ENCODE data around the gene IPO5. TPM values are rescaled to one million over a fixed set of nuclear protein-coding genes. Genes with fewer than 3 reads are reported as not detected.
A peak's percentile ranks its signal among the peaks of the same experiment; 100 is the strongest.

IPO5 gene
- total and polyA plus RNA-seq, 9 donors: 53.9 to 200 (median 130) TPM

DNA sequence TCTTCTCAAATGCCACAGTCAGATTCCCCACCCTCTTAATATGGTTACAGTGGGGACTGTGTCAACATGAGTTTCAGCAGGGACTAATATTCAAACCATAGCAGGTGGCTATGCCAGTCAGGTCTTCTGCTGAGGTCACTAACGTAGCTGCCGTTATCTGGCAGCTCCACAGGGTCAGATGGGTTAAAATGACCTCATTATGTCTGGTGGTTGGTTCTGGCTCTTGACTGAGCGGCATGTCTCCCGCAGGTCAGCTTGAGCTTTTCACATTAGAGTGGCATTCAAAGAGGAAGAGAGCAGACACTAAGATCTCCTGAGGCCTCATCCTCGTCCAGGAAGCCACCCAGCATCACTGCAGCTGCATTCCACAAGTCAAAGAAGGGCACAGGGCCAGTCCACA is 21.4 kb upstream of the IPO5 start:
- no peaks in the 10 kb centered on the region for H3K36me3 ChIP-seq
- no peak overlapping the region for H3K27ac ChIP-seq
- 65 to 69% (median 68%) methylated on average over 5 of the region's 5 CpGs for WGBS, 3 donors
- H3K4me1 ChIP-seq (ENCODE audit: insufficient read depth): peaks cover 5% of the 10 kb centered on the region
- no peak for TF ChIP-seq EP300 (IDR thresholded peaks at IDR 0.05)
- TF ChIP-seq POLR2A (IDR thresholded peaks at IDR 0.05): no peak
- TF ChIP-seq, protein P1, sequence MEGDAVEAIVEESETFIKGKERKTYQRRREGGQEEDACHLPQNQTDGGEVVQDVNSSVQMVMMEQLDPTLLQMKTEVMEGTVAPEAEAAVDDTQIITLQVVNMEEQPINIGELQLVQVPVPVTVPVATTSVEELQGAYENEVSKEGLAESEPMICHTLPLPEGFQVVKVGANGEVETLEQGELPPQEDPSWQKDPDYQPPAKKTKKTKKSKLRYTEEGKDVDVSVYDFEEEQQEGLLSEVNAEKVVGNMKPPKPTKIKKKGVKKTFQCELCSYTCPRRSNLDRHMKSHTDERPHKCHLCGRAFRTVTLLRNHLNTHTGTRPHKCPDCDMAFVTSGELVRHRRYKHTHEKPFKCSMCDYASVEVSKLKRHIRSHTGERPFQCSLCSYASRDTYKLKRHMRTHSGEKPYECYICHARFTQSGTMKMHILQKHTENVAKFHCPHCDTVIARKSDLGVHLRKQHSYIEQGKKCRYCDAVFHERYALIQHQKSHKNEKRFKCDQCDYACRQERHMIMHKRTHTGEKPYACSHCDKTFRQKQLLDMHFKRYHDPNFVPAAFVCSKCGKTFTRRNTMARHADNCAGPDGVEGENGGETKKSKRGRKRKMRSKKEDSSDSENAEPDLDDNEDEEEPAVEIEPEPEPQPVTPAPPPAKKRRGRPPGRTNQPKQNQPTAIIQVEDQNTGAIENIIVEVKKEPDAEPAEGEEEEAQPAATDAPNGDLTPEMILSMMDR (IDR thresholded peaks at IDR 0.05): no peak
- no peak for DNase-seq
- H3K4me3 ChIP-seq: no peak overlapping the region
- H3K27me3 ChIP-seq: no peaks in the 10 kb centered on the region
- H3K9me3 ChIP-seq: no peaks in the 10 kb centered on the region
- intact Hi-C loops (cut with DNase I): no loop called here

DNA sequence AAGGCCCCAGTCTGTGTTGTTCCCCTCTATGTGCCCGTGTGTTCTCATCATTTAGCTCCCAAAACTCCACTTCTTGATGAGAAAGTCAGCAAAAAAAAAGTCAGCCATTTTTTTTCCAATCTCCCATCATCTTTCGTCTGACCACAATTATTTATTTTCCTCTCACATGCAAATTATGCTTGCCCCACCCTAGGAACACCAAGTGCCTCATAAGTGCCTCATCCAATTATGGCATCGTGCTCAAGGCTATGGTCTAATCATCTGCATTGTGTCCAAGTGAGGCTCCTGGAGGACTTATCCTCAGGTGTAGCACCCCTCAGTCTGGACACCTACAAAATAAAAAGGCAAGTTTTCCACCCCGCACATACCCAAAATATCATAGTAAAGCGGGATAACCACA is 20.8 kb upstream of the IPO5 start:
- intact Hi-C loops (cut with DNase I): no loop called here
- Histone ChIP-seq H3K4me1 (ENCODE audit: insufficient read depth) (peaks cover 5% of the 10 kb centered on the region), H3K27me3 (no peaks in the 10 kb centered on the region), H3K4me3 (no peak overlapping the region), H3K36me3 (no peaks in the 10 kb centered on the region), H3K27ac (no peak overlapping the region), H3K9me3 (no peaks in the 10 kb centered on the region)
- DNase-seq: no peak
- WGBS, 3 donors: 85 to 88% (median 87%) methylated on average over 5 of the region's 5 CpGs
- TF ChIP-seq, protein P1 (IDR thresholded peaks at IDR 0.05): no peak

DNA sequence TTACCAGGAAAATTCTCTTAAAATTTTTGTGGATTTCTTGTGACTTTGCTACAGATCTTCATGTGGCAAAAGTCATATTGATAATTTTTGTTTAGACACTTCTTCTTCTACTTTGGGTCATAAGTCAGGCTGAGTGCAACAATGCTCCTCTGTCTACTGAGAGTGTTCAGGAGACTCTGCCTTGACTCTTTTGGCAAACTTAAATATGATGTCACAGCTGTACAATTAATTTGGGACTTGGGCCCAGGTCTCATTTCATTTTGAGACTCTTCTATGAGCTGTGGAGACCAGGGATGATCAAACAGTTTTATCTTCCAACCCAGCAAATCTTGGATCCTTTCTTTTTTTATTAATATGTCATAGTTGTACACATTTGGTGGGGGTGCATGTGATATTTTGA is 19.7 kb upstream of the IPO5 start:
- Histone ChIP-seq H3K27ac (no peak overlapping the region), H3K27me3 (no peaks in the 10 kb centered on the region), H3K36me3 (no peaks in the 10 kb centered on the region), H3K4me3 (no peak overlapping the region), H3K9me3 (no peaks in the 10 kb centered on the region), H3K4me1 (ENCODE audit: insufficient read depth) (peaks cover 5% of the 10 kb centered on the region)
- TF ChIP-seq, protein P1 (IDR thresholded peaks at IDR 0.05): no peak
- no peak for TF ChIP-seq EP300 (IDR thresholded peaks at IDR 0.05)
- no peak for TF ChIP-seq POLR2A (IDR thresholded peaks at IDR 0.05)
- DNase-seq: no peak
- intact Hi-C loops (cut with DNase I): no loop called here

DNA sequence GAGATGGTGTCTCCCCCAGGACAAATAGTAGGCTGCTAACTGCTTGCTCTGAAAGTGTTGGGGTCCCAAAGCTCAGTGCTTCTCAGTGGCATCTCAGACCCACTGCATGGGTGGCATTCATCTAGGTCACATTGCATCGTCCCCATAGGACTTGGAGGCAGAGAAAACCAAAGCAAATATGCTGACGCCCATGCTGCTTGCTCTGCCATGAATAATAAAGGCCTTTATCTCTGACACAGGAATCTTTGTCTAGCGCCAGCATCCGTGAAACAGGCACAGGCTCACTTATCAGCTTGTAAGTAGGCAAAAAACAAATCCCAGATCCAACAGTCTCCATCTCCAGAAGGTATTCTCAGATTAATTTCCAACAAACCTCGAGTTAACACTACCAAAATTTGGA is 18.9 kb upstream of the IPO5 start:
- peaks cover 5% of the 10 kb centered on the region for H3K4me1 ChIP-seq (ENCODE audit: insufficient read depth)
- no peak overlapping the region for H3K4me3 ChIP-seq
- TF ChIP-seq EP300 (IDR thresholded peaks at IDR 0.05) (no peak), POLR2A (IDR thresholded peaks at IDR 0.05) (no peak)
- TF ChIP-seq, protein P1 (IDR thresholded peaks at IDR 0.05): no peak
- H3K27ac ChIP-seq: peak overlapping the region in 1 of 2 donors; percentile 44
- 7 to 18% (median 8%) methylated on average over 5 of the region's 5 CpGs for WGBS, 3 donors
- no peaks in the 10 kb centered on the region for H3K9me3 ChIP-seq
- no peaks in the 10 kb centered on the region for H3K36me3 ChIP-seq
- peak in 1 of 5 donors; percentile 11 for DNase-seq
- H3K27me3 ChIP-seq: no peaks in the 10 kb centered on the region
- intact Hi-C loops (cut with DNase I): no loop called here

DNA sequence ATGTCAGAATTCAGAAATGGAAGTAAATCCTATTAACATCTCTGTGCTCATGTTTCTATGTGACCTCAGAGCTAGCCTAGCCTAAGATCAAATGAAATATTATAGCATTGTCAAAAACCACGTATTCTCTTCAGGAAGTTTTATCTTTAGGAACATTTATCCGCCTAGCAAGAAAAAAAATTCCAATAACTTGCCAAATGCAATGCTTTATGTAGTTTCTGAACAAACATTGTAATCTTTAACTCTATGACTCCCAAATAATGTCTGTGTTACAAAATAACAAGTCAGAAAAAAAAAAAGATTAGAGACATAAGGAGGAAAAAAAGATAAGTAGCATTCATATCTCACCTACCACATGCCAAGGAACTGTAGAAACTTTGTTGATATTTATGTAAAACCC is 18.4 kb upstream of the IPO5 start:
- WGBS, 3 donors: 6 to 17% (median 16%) methylated on average over 2 of the region's 2 CpGs
- Histone ChIP-seq H3K27me3 (no peaks in the 10 kb centered on the region), H3K27ac (peak overlapping the region in 1 of 2 donors; percentile 44), H3K4me1 (ENCODE audit: insufficient read depth) (peaks cover 5% of the 10 kb centered on the region), H3K9me3 (no peaks in the 10 kb centered on the region), H3K36me3 (no peaks in the 10 kb centered on the region), H3K4me3 (no peak overlapping the region)
- TF ChIP-seq, protein P1 (IDR thresholded peaks at IDR 0.05): no peak
- no peak for TF ChIP-seq EP300 (IDR thresholded peaks at IDR 0.05)
- no peak for TF ChIP-seq POLR2A (IDR thresholded peaks at IDR 0.05)
- DNase-seq: no peak
- intact Hi-C loops (cut with DNase I): no loop called here

Measured in ovary (tissue), 9 donors.